GM12878 (cell line): ENCODE results near the gene VPS29. TPM values are rescaled to one million over a fixed set of nuclear protein-coding genes. Genes with fewer than 3 reads are reported as not detected.

ENCODE experiments used
- BCLAF1 ChIP-seq: fragments of 450-650 bp; IDR thresholded peaks from 2 replicates; pipeline ENCODE4 v1.6.1; 2017; ENCODE audit warnings: antibody characterized with exemption, mild to moderate bottlenecking, moderate library complexity
- HCFC1 ChIP-seq: fragments of 150-350 bp; IDR thresholded peaks from 2 replicates; pipeline ENCODE4 v1.6.1; 2014; ENCODE audit warnings: low read length
- HDGF ChIP-seq: fragments of 450-650 bp; IDR thresholded peaks from 2 replicates; pipeline ENCODE4 v1.6.1; 2016; ENCODE audit warnings: antibody characterized with exemption
- HSF1 ChIP-seq: fragments of 150-350 bp; IDR thresholded peaks from 2 replicates; pipeline ENCODE4 v1.6.1; 2014; ENCODE audit warnings: mild to moderate bottlenecking, low read depth, low read length
- MTA2 ChIP-seq: fragments of 450-650 bp; IDR thresholded peaks from 2 replicates; pipeline ENCODE4 v1.6.1; 2016; ENCODE audit warnings: low read depth, mild to moderate bottlenecking, moderate library complexity
- NFYA ChIP-seq: IDR thresholded peaks from 2 replicates; pipeline ENCODE4 v1.6.1; 2011; ENCODE audit warnings: low read depth, mild to moderate bottlenecking, low read length, improper control_type of control experiment, borderline replicate concordance
- NR2F1 ChIP-seq: fragments of 450-650 bp; conservative IDR thresholded peaks from 2 replicates; pipeline ENCODE4 v1.6.1; 2017; ENCODE audit warnings: mild to moderate bottlenecking
- PBX3 ChIP-seq: IDR thresholded peaks from 2 replicates; pipeline ENCODE4 v1.6.1; 2011; ENCODE audit warnings: mild to moderate bottlenecking, low read depth, low read length, moderate library complexity; ENCODE audit not compliant: insufficient replicate concordance
- POLR2A ChIP-seq: IDR thresholded peaks from 2 replicates; pipeline ENCODE4 v1.6.1; 2011; ENCODE audit warnings: low read depth, mild to moderate bottlenecking, low read length
- SIN3A ChIP-seq: IDR thresholded peaks from 2 replicates; pipeline ENCODE4 v1.6.1; 2012; ENCODE audit warnings: low read depth, low read length, improper control_type of control experiment
- SMARCA5 ChIP-seq: fragments of 450-650 bp; IDR thresholded peaks from 2 replicates; pipeline ENCODE4 v1.6.1; 2017; ENCODE audit warnings: mild to moderate bottlenecking
- TCF12 ChIP-seq: IDR thresholded peaks from 2 replicates; pipeline ENCODE4 v1.6.1; 2011; ENCODE audit warnings: low read depth, mild to moderate bottlenecking, low read length
- USF2 ChIP-seq: IDR thresholded peaks from 2 replicates; pipeline ENCODE4 v1.6.1; 2011; ENCODE audit warnings: low read depth, low read length, improper control_type of control experiment, borderline replicate concordance
- ZNF384 ChIP-seq: IDR thresholded peaks from 2 replicates; pipeline ENCODE4 v1.6.1; 2012; ENCODE audit warnings: low read depth, mild to moderate bottlenecking, low read length, improper control_type of control experiment, borderline replicate concordance
- ZNF687 ChIP-seq: fragments of 450-650 bp; IDR thresholded peaks from 2 replicates; pipeline ENCODE4 v1.6.1; 2017; ENCODE audit warnings: mild to moderate bottlenecking, moderate library complexity
- polyA plus RNA-seq, 11 experiments: library from polyadenylated mRNA; depleted of rRNA in 4 of 11; unstranded in 6 of 11; stranded (reverse) in 5 of 11; fragments of >200 nt; fragmentation: Nextera tagmentation in 4 of 11; fragmentation: Illumina TruSeq in 1 of 11; extraction: Ambion mirVana in 4 of 11; extraction: Trizol in 1 of 11; gene quantifications; 1 replicate in 1 of 11; 2 replicates in 10 of 11; pipeline versions ENCODE4 v1.2.1 to v1.2.3, GENCODE V29; 2011 to 2016; ENCODE audit warnings: inconsistent platforms in 2 of 11, missing spikeins in 2 of 11, low read depth in 1 of 11
- total RNA-seq, 4 experiments: library from RNA; depleted of rRNA in 3 of 4; stranded (reverse); fragments of >200 nt in 3 of 4; fragmentation: Illumina TruSeq in 1 of 4; extraction: Trizol in 1 of 4; gene quantifications; 2 replicates each; pipeline versions ENCODE4 v1.2.1 to v1.2.3, GENCODE V29; 2013 to 2021
- TF ChIP-seq, protein P1 (sequence below): IDR thresholded peaks from 2 replicates; pipeline ENCODE4 v1.6.1; 2011; ENCODE audit warnings: borderline replicate concordance, low read depth, mild to moderate bottlenecking, moderate library complexity, mixed read lengths, low read length; ENCODE audit not compliant: insufficient read depth; ENCODE audit errors: extremely low read length
- TF ChIP-seq, protein P2 (sequence below): IDR thresholded peaks from 2 replicates; pipeline ENCODE4 v1.6.1; 2012; ENCODE audit warnings: low read depth, low read length, improper control_type of control experiment

Gene VPS29
- total and polyA plus RNA-seq, 10 of the 15 experiments (the other 5 are each of a cell fraction or from before 2014, with no cell fraction given), result 65.3 to 405 (median 206) TPM

DNA sequence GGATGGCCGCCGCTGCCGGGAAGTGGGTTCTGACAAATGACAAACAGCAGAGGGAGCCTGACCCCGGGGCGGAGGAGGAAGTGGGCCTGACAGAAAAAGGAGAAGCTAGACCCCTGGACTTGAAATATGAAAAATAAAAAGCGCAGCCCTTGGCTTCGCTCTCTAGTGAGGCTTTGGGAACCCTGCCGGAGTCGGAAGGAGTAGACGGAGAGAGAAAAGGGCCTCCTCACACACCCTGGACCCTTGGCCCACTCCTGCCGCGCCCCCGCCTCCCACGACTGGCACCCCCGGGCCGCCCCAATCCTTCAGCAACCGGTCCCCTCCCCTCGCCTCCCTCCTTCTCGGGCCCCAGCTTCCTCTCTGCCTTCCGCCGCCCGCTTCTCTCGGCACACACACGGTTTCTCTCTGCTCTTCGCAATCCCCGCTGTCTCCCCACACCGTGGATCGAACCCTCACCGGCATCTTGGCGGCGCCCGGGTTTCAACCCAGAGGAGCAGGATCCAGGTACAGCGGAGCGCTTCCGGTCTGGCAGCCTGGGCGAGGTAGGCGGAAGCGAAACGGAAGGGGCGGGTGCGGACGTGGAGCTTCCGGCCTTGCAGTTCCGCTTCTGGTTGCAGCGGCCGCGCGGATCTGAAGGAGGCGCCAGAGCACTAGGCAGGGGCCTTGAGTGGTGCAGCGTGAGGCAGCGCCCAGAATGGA, 52.0 kb downstream of the VPS29 start, which contains the start of gene ARPC3 (continued):
- peak; percentile 48; the same call in 1 of the 2 replicates for TF ChIP-seq HCFC1
- TF ChIP-seq ZNF687, result no peak
- no peak; the same call in 1 of the 2 replicates for TF ChIP-seq ZNF384
- TF ChIP-seq, protein P1, sequence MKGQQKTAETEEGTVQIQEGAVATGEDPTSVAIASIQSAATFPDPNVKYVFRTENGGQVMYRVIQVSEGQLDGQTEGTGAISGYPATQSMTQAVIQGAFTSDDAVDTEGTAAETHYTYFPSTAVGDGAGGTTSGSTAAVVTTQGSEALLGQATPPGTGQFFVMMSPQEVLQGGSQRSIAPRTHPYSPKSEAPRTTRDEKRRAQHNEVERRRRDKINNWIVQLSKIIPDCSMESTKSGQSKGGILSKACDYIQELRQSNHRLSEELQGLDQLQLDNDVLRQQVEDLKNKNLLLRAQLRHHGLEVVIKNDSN, result no peak
- TF ChIP-seq HDGF, result peak; percentile 93; the same call in 1 of the 2 replicates
- no peak; the same call in 1 of the 2 replicates for TF ChIP-seq MTA2
- peak; percentile 4 for TF ChIP-seq PBX3
- TF ChIP-seq USF2, result no peak
- no peak for TF ChIP-seq HSF1
- TF ChIP-seq, protein P2, sequence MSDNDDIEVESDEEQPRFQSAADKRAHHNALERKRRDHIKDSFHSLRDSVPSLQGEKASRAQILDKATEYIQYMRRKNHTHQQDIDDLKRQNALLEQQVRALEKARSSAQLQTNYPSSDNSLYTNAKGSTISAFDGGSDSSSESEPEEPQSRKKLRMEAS, result no peak; the same call in 1 of the 2 replicates
- TF ChIP-seq TCF12, result peak; percentile 11; the same call in 1 of the 2 replicates
- TF ChIP-seq NFYA, result no peak
- TF ChIP-seq SIN3A, result peak; percentile 44; the same call in 1 of the 2 replicates
- TF ChIP-seq SMARCA5, result peak; percentile 95
- peak; percentile 90 for TF ChIP-seq POLR2A
- 0 out of 2 replicates have a peak, but pooled peaks have one; percentile 13 for TF ChIP-seq NR2F1
- TF ChIP-seq BCLAF1, result no peak
